HG03432 (cell line): Measurements from ENCODE around the gene EP400.

Experiments used
- ATAC-seq: cut with Tn5 transposase; IDR thresholded peaks from one replicate; pipeline ENCODE4 v1.9.1; 2021; ENCODE audit warnings: mild to moderate bottlenecking, moderate library complexity; ENCODE audit not compliant: unreplicated experiment

The EP400 gene

DNA sequence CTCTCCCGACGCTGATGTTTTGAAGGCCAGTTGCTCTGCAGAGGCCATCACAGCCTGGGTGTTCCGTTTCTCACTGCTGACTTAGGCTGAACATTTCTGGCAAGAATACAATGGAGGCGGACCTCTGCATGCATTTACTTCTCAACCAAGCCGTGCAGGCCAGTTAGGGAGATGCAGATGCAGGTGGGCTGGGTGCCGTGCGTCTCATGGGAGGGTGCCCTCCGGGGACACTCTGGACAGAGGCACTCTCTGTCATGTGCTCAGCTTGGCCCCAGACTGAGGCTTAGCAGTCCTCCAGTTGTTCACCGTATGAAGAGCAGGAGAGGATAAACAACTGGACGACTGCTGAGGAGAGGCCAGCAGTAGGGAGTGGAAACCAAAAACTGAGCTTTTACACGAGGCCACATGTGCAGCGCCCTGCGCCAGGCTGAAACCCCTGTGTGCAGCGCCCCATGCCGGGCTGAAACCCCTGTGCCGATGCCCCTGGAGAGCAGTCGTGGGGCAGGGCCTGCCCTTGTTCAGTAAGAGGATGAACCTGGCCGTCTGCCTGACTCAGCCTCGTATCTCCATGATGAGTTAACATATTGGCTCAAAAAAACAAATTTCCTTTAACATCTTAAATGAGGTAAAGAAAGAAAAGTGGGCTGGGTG lies 162.0 kb downstream of the EP400 start:
- ATAC-seq = no peak

GRCh38 chr12:132114667-132115066 lies 164.9 kb downstream of the EP400 start:
- ATAC-seq = no peak

DNA sequence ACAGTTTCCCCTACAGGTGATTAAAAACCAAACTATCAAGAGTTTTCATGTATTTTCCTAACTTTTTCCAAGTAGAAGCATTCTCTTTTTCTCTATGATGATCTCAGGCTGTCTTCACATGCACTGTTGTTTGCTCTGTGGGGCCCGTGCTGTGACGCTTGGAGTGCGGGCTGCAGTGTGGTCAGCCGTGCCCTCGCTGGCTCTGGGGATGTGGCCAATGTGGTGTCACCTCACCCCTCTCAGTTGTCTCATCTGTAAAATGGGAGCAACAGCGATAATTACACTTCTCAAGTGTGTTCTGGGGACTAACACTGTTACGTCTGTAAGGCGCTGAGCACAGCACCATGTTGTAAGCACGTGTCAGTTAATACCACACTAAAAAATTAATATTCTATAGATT lies 165.8 kb downstream of the EP400 start:
- ATAC-seq = no peak

- no peak for ATAC-seq
Measured at GRCh38 chr12:132116709-132117557, 167.2 kb downstream of the EP400 start.

DNA sequence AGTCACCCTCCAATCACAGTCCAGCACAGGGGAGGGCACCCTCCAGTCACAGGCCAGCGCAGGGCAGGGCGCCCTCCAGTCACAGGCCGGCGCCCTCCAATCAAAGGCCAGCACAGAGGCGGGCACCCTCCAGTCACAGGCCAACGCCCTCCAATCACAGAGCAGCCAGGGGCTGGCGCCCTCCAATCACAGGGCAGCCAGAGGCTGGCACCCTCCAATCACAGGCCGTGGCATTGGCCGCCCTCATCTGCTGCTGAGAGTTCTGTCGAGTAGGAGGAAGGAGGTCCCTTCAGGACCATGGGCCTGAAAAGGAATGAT lies 167.8 kb downstream of the EP400 start:
- no peak for ATAC-seq

GRCh38 chr12:132118876-132119275 lies 169.1 kb downstream of the EP400 start:
- ATAC-seq = no peak

DNA sequence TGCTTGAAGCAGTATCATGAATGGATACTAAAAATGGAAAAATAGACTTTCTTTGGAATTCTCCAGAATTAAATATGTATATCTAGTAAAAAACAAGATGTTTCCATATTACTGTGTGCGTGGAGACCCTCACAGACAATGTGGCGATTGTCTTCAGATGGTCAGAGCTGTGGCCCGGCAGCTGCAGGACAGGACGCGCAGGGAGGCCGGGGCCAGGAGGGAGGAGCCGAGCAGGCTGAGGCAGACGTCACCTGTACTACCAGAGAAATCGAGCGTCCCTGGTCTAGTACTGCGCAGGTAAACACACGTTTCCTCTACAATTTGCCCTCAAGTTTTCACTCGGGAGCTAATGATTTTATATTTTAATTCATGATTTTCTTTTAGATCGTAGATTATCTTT lies 171.5 kb downstream of the EP400 start:
- ATAC-seq = no peak

- ATAC-seq = no peak
Measured at GRCh38 chr12:132123970-132124765, 174.4 kb downstream of the EP400 start.

GRCh38 chr12:132124766-132125425 lies 175.2 kb downstream of the EP400 start:
- ATAC-seq = no peak

GRCh38 chr12:132125736-132126135 lies 176.0 kb downstream of the EP400 start:
- no peak for ATAC-seq

DNA sequence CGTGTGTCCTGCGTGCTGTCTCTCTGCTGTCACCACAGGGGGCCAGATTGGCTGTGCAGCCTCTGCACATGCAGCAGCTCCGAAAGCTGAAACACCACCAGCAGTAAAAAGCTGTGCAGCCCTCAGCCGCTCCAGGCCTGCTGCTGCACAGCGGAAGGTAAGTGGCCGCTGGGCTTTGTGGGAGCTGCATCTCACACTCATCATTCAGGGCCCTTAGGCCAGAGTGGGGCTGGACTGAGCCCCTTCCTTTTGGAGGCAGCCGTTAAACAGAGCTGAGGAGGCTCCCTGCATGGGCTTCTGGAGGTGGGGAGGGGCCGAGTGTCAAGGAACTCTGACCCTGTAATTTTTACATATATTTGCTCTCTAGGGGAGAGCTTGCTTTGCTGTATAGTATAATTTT lies 177.3 kb downstream of the EP400 start:
- no peak for ATAC-seq

DNA sequence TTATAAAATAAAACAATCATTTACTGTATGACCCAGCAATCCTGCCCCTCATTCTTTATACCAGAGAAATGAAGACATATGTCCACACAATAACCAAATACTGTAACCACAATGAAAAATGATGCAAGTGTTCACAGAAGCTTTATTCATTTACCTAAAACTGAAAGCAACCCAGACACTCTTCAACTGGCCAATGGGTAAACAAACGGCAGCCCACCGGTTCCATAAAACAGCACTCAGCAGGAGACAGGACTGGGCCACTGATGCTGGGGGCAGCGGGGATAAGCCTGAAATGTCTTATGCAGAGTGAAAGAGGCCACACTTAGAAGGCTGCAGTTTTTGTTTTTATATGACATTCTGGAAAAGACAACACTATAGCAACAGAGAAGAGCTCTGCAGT lies 179.3 kb downstream of the EP400 start:
- ATAC-seq = no peak

- no peak for ATAC-seq
Measured at GRCh38 chr12:132130690-132131089, 180.9 kb downstream of the EP400 start.
